ENCODE measurements around the gene RAP1GAP2.

RAP1GAP2 gene

GRCh38 chr17:2911035-2911754 lies 115.0 kb downstream of the RAP1GAP2 start:
- no peak for DNase-seq (ENCODE audit: low spot score)

DNA sequence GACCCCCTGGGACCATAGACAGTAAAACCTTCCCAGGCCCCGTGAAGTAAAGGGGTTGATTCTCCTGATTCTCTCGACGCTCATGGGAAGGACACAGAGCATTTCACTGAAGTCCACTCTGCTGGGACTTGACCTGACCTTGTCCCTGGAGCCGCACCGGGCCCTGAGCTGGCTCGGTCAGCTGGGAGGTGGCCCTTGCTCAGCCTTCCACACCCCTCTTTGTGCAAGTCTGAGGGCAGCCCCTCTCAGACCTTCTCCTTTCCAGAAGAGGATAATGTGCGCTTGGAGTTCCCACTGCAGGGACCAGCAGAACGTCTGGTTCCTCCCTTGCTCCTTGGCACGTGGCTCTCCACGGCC lies 115.5 kb downstream of the RAP1GAP2 start:
- no peak for DNase-seq (ENCODE audit: low spot score)

DNA sequence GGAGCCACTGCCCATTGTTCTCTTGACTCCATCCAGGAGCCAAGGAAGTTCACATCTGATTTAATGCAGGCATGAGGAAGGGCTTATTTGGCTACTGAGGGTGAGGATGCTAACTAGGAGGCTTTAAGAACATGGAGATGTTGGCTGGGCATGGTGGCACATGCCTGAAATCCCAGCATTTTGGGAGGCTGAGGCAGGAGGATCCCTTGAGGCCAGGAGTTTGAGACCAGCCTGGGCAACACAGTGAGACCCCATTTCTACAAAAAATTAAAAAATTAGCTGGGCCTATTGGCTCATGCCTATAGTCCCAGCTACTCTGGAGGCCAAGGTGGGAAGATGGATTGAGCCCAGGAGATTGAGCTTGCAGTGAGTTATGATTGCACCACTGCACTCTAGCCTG lies 116.5 kb downstream of the RAP1GAP2 start:
- DNase-seq (ENCODE audit: low spot score): no peak

DNA sequence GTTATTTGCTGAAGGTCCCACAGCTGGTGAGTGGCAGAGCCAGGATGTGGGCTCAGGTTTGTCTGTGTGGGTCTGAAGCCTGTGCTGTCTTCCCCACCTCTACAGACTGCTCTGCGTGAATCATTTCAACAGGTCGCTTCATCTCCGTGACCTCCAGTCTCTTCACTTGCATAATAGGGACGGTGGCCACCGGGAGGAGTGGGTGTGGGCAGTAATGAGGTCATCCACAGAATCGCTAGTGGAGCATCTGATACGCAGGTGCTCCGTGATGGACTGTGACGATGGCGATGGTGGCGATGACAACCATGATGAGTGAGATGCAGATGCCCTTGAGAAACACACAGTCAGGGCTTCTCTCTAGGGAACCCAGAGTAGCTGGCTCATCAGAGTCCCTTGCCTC lies 120.2 kb downstream of the RAP1GAP2 start:
- no peak for DNase-seq (ENCODE audit: low spot score)

GRCh38 chr17:2921443-2921842 lies 125.2 kb downstream of the RAP1GAP2 start:
- DNase-seq (ENCODE audit: low spot score): no peak

GRCh38 chr17:2924211-2924610 lies 128.0 kb downstream of the RAP1GAP2 start:
- DNase-seq (ENCODE audit: low spot score): peak; percentile 42

DNA sequence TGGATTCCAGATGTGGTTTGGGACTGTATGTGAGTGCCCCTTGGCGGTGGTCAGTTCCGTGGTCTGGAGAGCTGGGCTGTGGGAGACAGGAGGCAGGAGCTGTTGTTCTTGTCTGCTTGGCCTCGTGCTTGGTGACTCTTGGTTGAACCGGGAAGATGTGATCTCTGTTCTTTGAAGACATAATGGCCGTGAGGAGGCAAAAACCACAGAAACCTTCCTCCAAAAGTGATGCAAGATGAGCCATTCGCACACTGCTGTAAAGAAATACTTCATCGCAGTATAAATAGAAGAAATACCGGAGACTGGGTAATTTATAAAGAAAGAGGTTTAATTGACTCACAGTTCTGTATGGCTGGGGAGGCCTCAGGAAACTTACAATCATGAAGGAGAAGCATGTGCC lies 128.8 kb downstream of the RAP1GAP2 start:
- no peak for DNase-seq (ENCODE audit: low spot score)

GRCh38 chr17:2926019-2926650 lies 129.9 kb downstream of the RAP1GAP2 start:
- no peak for DNase-seq (ENCODE audit: low spot score)

- DNase-seq (ENCODE audit: low spot score): no peak
Measured at GRCh38 chr17:2928294-2928890, 132.2 kb downstream of the RAP1GAP2 start.

GRCh38 chr17:2929881-2930533 lies 133.8 kb downstream of the RAP1GAP2 start:
- no peak for DNase-seq (ENCODE audit: low spot score)

DNA sequence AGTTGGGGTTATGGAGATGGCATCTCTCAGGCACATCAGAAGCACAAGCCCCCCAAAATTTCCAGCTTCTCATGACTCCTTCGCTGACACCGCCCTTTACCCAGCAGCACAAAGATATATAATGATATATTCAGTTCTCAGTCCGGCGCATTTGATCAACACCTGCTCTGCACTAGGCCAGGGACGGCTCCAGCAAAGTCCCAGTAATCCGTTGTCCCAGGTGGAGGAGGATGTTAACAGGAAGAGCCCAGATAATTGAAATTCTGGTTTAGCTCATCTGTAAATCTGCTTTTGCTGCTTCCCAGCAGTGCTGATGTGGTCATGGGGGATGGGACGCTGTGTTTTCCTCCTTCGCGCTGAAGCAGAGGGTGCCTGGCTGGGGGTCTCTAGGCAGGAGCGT lies 135.6 kb downstream of the RAP1GAP2 start:
- DNase-seq (ENCODE audit: low spot score): no peak

GRCh38 chr17:2932946-2933345 lies 136.7 kb downstream of the RAP1GAP2 start:
- DNase-seq (ENCODE audit: low spot score): no peak

- no peak for DNase-seq (ENCODE audit: low spot score)
Measured at GRCh38 chr17:2933606-2934005, 137.4 kb downstream of the RAP1GAP2 start.

- DNase-seq (ENCODE audit: low spot score): no peak
Measured at GRCh38 chr17:2935632-2936031, 139.4 kb downstream of the RAP1GAP2 start.

GRCh38 chr17:2936351-2936750 lies 140.1 kb downstream of the RAP1GAP2 start:
- DNase-seq (ENCODE audit: low spot score): no peak

GRCh38 chr17:2936771-2937321 lies 140.6 kb downstream of the RAP1GAP2 start:
- no peak for DNase-seq (ENCODE audit: low spot score)

DNA sequence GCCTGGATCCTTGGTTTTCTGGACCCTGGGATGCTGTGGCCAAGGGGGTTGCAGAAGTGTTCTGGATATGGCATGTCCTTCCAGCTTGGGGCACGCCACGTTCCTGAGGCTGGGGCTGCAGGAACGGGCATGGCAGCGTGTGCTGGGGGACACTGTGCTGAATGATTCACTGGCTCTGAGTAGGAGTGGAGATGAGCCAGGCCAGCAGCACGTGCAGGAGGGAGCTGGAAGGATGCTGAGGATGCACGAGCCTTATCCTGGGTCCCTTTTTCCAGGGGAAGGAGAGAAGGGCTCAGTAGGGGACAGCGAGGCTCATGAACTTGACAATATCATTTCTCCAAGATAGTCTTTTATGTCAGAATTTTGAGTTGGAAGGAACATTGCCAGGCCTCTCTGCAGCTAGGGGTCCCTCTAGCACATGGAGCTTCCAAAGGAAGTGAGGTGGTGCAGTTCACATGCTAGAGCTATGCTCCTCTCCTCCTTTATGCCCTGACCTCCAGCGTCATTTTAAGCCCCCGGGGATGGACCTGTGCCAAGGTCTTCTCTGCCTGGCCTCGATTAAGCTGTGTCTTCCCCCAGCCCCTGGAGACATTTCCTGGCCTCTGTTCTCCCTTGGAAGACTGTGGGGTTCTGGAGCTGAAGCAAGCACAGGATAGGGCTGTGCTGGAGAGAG lies 141.2 kb downstream of the RAP1GAP2 start:
- DNase-seq (ENCODE audit: low spot score): no peak

GRCh38 chr17:2939714-2940351 lies 143.6 kb downstream of the RAP1GAP2 start:
- DNase-seq (ENCODE audit: low spot score): no peak

- peak; percentile 50 for DNase-seq (ENCODE audit: low spot score)
Measured at GRCh38 chr17:2940352-2940751, 144.1 kb downstream of the RAP1GAP2 start.

GRCh38 chr17:2943981-2944380 lies 147.7 kb downstream of the RAP1GAP2 start:
- DNase-seq (ENCODE audit: low spot score): no peak

GRCh38 chr17:2945299-2945698 lies 149.1 kb downstream of the RAP1GAP2 start:
- DNase-seq (ENCODE audit: low spot score): no peak

DNA sequence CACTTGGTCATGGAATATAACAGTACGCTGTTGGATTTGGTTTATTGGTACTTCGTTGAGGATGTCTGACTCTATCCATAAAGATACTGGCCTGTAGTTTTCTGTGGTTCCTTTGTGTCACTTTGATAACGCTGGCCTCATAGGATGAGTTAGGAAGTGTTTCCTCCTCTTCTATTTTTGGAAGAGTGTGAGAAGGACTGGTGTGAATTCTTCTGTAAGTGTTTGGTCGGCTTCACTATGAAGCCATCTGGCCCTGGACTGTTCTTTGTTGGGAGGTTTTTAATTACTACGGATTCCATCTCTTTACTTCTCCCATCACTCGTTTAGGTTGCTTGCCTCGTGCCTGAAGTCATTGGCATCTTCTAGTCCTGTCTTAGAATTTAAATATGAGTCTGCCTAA lies 149.9 kb downstream of the RAP1GAP2 start:
- DNase-seq (ENCODE audit: low spot score): no peak
